ENCODE data around the gene COL8A1.
A peak's percentile ranks its signal among the peaks of the same experiment; 100 is the strongest.
"Not testable (repeated sequence)": the region's sequence is repeated elsewhere in the genome, so short reads cannot be mapped to it uniquely, and the experiment has no call there.

Gene COL8A1

DNA sequence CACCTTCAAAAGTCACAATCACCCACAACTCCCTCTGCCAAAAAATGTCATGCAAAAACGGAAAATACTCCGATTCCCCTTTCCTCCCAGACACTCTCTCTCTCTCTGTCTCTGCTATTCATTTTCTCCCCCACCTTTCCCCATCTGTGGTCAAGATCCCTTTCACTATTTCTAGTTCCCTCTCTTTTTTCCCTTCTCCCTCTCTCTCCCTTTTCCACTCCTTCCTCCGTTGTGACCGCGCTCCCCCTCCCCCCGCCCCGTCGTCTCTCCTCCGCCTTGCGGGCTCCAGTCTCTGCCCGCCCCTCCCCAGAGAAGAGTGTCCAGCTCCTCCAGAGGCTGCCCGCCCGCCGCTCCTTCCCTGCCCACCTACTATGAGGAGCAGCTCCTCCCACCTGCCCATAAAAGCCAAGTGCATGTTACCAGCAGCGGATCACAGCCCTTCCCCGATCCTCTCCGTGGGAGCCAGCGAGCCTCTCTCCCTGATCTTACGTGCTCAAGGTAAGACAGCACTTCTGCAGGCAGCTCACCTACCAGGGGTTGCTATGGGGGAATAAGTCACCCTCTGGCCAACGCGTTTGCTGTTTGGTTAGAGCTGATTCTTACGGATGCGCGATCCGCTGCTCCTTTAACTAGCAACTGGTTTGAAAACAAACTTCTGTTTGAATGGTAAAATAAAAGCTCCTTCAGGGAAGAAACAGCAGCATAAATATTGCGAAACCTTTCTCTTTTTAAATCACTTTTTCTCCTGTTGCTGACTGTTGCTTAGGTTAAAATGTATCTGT lies at the start of gene COL8A1:
Gene COL8A1, plus strand, starts transcription at position 428 of the 782 bp plus-strand sequence. CDS start 152,089 bp downstream, outside the sequence.
- no peak for FAIRE-seq

DNA sequence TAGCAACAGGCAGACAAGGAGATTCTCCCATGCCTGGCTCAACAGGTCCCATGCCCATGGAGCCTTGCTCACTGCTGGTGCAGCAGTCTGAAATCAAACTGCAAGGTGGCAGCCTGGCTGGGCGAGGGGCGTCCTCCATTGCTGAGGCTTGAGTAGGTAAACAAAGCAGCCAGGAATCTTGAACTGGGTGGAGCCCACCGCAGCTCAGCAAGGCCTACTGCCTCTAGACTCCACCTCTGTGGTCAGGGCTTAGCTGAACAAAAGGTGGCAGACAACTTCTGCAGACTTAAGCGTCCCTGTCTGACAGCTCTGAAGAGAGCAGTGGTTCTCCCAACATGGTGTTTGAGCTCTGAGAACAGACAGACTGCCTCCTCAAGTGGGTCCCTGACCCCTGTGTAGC lies 49.2 kb upstream of the COL8A1 start:
- DNase-seq (ENCODE audit: insufficient read length, low spot score); FAIRE-seq: not testable (repeated sequence)

More for the DNA sequence above, at the start of gene COL8A1:
- no peak for DNase-seq (ENCODE audit: insufficient read length, low spot score)

DNA sequence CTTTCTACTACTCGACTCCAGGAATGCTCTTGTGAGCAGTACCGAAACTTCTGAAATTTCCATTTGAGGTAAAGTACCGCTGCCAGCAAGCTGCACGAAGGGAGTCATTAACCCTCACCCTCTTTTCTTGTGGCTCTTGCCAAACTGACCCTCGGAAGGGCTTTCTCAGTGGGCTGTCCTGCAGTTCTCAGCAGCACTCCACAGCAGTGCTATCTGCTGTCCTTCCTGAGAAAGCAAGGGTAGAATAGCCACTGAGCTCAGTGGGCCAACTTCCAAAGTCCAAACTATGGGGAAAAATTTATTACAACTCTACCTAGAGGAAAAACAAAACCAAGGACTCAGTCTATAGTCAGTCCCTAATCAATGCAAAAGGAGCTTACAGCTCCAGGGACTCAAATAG lies 38.5 kb upstream of the COL8A1 start:
- DNase-seq (ENCODE audit: insufficient read length, low spot score) = no peak
- FAIRE-seq = no peak

DNA sequence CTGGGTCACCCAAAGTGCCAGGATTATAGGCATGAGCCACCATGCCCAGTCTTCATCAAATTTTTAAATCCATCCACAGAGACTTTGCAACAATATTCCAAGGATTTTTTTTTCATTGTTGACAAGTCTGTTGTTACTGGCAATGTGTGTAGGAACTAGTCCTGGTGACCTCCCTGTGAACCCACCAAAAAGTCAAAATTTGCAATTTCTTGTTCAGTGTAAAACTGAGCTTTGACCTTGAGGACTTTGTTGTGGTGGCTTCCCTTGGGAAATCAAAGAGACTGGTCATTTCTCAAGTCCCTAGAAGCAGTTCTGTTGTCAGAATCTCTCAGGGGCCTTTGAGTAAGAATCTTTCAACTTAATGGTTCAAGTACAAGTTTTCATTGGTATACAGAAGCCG lies 36.9 kb upstream of the COL8A1 start:
- DNase-seq (ENCODE audit: insufficient read length, low spot score) (no peak), FAIRE-seq (no peak)

DNA sequence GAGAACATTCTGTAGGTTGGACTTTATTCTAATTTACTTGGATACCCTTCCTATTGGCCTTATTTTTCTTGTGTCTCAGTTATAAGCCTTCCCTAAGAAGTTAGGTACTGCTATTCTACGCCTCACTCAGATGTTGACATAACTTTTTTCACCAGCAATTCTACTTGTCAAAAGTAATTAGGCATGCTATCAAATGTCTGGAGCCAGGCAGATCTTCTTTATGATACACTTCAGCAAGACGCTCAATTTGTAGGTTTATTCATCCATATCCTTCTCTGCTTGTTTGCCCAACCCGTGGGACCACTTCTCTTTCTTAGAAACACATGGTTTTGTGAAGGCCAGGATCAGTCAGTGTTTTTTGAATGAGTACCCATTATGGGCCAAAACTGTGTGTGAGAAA lies 36.2 kb upstream of the COL8A1 start:
- no peak for DNase-seq (ENCODE audit: insufficient read length, low spot score)
- FAIRE-seq = no peak

DNA sequence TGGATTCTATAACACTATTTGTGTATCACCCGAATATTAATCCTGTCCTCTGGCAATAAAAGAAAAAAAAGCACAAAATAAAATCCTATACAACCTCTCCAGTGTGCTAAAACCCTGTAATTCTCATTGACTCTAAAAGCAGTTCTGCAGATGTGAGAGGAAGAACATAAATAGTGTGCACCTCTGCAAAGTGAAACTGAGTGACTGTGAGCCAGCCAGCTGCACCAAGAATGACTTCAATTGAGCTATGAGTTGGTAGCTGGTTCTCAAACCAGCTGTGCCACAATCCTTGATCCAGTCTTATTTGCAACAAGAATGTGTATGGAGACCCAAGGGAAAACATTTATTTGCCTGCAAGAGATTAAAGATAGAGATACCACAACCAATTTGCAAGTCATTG lies 31.2 kb upstream of the COL8A1 start:
- no peak for FAIRE-seq
- no peak for DNase-seq (ENCODE audit: insufficient read length, low spot score)

DNA sequence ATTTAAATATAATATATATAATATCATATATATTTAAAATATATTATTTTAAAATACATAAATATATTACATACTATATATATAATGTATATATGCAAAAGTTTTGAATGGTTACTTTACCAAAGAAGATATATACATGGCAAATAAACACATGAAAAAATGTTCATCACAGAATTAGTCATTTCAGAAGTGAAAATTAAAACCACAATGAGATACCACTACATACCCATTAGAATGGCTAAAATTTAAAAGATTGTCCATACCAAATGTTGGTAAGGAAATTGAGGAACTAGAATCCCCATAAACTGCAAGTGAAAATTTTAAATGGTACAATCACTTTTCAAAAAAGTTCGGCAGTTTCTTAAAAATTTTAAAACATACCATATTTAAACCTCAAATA lies 23.6 kb upstream of the COL8A1 start:
- DNase-seq (ENCODE audit: insufficient read length, low spot score) (no peak), FAIRE-seq (no peak)

DNA sequence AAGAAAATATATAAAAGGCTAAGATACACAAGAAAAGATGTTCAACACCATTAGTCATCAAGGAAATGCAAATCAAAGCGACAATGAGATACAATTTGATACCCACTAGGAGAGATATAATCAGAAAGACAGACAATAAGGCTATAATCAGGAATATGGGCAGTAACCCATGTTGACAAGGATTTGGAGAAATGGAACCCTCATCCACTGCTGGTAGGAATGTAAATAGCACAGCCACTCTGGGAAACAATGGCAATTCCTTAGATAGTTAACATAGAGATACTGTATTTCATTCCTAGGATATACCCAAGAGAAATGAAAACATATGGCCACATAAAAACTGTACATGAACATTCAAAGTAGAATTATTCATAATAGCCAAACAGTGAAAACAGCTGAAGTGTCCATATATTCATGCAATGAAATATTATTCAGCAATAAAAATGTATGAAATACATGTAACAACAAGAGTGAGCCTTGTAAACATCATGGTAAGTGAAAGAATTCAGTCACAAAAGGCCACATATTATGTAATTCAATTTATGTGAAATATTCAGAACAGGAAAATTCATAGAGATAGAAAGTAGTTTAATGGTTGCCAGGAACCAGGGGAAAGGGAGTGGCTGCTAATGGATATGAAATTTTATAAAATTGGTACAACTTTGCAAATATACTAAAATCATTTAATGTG lies 18.2 kb upstream of the COL8A1 start:
- FAIRE-seq (no peak), DNase-seq (ENCODE audit: insufficient read length, low spot score) (no peak)

DNA sequence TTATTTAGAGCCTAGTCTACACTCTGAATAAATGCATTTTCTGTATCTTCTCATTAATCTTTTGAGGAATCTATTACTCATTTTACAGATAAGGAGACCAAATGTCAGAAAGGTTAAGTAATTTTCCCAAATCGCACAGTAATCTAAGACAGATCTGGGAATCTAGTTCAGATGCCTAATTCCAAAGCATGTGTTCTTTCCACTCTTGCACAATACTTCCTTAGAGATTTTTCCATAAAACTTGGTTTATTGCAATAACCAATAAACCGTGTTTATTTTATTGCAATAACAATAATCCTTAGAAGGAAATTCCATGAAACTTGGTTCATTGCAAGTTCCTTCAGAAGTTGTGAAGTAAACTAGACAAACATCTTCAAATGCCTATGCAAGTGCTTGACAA lies 17.4 kb upstream of the COL8A1 start:
- DNase-seq (ENCODE audit: insufficient read length, low spot score) (no peak), FAIRE-seq (no peak)

DNA sequence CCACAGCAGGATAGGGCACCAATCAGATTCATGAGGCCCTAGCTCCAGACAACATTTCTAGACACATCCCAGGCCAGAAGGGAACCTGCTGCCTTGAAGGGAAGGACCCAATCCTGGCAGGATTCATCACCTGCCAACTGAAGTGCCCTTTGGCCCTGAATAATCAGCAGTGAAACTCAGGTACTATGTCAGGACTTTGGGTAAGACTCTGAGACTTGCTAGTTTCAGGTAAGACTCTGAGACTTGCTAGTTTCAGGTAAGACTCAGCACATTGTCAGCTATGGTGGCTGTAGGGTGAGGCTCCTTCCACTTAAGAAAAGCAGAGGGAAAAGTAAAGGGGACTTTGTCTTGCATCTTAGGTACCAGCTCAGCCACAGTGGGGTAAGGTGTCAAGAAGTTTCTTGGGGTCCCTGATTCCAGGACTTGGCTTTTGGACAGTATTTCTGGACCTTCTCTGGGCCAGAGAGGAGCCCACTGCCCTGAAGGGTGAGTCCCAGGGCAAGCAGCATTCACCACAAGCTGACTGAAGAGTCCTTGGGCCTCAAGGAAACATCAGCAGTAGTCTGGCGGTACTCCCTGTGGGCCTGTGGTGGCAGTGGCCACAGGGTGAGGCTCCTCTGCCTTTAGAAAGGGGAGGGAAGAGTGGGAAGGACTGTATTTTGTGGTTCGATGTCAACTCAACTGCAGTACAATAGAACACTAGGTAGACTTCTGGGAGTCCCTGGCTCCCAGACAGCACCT lies 13.7 kb upstream of the COL8A1 start:
- DNase-seq (ENCODE audit: insufficient read length, low spot score) = no peak
- peak; percentile 61 for FAIRE-seq

DNA sequence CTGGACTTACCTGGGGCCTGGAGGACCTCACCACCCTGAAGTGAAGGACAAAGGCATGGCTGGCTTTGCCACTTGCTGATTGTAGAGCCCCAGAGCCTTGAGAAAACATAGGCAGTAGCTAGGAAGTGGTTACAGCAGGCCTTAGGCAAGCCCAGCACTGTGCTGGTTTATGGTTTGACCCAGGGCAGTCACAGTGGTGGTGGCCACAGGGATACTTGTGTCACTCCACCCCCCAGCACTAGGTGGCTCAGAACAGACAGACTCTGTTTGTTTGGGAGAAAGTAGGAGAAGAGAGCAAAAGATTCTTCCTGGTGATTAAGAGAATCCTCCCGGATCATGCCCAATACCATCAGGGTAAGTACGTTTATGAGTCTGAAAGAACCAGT lies 13.2 kb upstream of the COL8A1 start:
- DNase-seq (ENCODE audit: insufficient read length, low spot score) = no peak
- no peak for FAIRE-seq

DNA sequence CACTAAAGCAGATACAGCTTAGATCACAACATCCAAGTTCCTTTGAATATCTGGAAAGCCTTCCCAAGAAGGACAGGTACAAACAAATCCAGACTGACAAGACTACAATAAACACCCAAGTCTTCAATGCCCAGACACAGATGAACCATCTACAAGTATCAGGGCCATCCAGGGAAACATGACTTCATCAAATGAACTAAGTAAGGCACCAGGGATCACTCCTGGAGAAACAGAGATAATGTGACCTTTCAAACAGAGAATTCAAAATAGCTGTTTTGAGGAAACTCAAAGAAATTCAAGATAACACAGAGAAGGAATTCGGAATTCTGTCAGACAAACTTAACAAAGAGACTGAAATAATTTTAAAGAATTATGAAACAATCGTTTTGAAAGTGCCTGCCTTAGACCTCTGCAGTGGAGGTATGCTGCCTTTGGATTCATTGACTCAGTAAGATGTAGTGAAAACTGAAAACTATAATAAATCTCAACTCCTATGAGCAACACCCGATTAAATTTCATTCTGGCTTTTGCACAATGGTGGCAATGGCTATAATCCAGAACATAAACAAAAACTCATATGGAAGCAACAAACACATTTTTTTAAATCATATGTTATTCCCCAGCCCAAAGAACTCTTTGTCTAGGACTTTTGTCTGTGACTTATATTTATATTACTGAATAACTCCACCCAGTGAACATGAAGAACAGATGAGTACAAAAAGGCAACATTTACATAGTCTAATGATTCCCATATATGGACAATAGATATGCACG lies 12.6 kb upstream of the COL8A1 start:
- FAIRE-seq = no peak
- DNase-seq (ENCODE audit: insufficient read length, low spot score) = no peak

DNA sequence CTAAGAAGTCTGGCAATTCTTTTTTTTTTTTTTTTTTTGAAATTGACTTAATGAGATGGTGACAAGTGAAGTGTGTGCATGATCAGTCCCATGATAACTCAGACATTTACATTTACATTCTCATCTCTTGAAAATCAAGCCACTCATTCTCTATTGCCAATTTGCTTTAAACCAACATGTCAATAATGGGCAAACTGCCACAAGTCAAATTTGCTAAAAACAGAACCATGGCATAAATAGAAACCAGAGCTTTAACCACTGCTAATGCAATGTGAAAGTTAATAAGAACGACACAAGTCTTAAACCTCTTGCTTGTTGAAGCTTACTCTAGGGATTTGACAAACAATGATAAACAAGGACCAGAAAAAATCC lies 12.0 kb upstream of the COL8A1 start:
- FAIRE-seq (no peak), DNase-seq (ENCODE audit: insufficient read length, low spot score) (no peak)

DNA sequence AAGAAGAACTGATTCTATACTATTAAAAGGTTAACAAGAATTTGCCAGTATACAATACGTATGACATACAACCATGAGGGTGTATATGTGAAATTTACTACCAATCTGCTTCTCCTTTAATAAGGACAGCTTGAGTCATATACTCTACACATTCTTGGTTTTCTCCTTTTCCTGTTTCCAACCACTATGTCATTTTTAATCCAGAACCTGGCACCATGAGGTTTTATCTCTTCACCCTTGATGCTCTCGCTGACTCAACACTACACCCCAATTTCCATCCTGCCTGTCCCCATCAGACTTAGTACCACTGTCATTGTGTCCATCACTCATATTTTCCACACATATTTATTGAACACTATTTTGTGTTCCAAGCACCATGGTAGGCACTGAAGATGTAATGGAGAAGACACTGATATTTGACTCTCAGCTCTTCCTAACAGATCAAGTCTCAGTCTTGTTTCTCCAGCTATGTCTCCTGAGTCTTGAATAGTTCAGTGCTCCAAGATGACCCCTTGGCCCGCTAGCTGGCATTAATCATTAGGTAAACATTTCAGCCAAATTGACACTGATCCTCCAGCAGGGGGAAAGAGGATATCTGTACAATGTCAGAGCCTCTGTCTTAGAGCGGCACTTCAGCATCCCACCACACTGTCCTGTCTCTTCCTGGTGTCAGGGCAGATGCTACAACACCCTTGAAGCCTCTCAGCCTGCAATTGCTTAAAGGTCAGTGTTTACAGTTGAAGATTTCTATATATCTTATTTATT lies 11.2 kb upstream of the COL8A1 start:
- peak; percentile 44 for FAIRE-seq
- no peak for DNase-seq (ENCODE audit: insufficient read length, low spot score)

DNA sequence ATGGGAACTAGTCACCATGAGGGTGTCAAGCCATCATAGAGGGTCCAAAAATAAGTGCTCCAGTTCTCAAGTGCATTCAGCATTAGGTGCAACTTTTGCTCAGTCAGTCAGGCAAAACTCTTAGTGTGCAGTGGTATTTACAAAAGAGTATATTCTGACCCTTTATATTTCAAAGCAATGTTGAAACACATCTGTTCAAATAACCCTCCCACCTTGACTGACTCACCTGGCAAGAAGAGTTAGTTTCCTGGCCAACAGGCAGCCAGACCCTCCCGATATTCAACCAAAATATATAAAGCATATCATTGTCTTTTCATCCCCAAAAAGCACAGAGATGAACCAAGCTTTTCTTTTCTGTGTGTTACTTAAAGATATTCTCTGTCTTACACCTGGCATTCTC lies 7.6 kb upstream of the COL8A1 start:
- no peak for FAIRE-seq
- no peak for DNase-seq (ENCODE audit: insufficient read length, low spot score)

DNA sequence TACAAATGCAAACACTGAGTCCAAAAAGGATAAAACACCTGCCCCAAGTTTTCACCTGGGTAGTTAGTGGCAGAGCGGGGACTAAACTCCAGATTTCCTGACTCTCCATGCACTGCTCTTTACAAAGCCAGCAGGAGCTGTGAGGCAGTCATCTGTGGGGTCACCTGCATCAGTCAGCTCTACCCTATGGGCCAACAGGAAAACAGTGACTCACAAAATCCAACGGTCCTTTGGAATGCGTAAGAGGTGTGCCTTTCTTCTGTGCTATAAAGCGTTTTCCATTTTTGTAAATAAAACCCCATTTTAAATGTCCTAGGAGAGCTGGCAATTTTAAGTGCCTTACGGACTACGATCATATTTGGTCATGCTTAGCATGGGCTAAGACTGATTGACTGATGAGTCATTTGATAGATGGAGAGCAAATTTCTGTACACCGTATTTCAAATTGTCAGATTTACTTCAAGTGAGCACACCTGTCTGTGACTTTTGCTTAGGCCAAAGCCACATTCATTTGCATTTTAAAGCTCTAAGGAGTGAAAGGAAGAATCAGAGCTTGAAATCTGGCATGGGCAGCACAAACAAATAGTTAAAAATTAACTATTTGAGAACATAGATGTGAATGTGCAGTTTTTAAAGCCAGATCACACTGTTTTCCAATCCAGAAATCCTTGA lies 4.4 kb upstream of the COL8A1 start:
- DNase-seq (ENCODE audit: insufficient read length, low spot score) (no peak), FAIRE-seq (no peak)

DNA sequence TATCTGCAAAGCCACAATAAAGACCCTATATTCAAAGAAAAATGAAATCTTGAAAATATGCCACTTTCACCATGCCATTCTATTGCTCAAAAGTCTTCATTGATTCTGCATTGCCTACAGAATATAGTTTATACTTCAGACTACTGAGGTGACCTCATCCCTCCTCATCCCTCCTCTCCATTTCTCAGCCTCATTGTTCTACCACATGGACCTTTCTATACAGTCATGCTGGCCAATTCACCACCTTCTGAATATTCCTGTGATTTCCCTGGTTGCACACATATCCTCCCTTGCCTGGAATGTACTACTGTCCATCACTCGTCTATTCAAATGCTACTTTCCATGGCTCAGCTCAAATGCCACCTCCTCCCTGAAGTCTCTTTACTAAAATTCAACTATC lies 3.5 kb upstream of the COL8A1 start:
- FAIRE-seq (no peak), DNase-seq (ENCODE audit: insufficient read length, low spot score) (no peak)

DNA sequence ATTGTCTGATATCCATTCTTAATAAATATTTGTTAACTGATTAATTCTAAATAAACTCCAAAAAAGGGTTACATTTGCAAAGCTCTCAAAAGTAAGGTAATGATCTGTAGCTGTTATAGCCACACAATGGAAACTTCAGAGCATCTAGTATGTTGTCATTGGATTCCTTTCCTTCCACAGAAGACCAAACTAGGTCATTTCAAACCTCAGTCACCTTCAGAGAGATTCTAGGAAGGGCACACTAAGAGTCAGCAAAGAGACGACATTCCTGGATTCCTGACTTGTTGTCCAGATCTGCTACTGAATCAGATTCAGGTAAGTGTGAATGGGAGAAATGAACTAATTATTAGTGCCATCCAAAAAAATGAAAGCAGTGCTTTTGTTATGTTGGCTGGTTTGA lies 3.0 kb upstream of the COL8A1 start:
- FAIRE-seq (no peak), DNase-seq (ENCODE audit: insufficient read length, low spot score) (no peak)

DNA sequence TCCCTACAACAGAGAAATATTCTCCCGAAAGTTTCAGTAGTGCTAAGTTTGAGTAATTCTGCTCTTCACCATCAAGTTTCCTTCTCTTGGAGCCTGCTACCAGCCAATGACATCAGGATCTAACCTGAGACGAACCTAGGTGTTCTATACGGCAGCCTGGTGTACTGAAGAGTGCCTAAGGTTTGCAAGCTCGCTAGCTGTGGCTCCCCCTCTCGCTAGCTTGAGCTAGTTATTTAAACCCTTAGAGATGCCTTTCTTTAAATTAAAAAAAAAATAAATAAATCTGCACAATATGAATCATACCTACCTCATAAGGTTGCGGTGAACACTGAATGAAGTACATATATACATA lies 1.4 kb upstream of the COL8A1 start:
- FAIRE-seq (no peak), DNase-seq (ENCODE audit: insufficient read length, low spot score) (no peak)

Data from GM19239 (cell line).